HepG2 (cell line): ENCODE results near the gene SSBP4. TPM values are rescaled to one million over a fixed set of nuclear protein-coding genes. Genes with fewer than 3 reads are reported as not detected.

Experiments
- ATAC-seq: fragments of 200-7000 bp; cut with Tn5 transposase; 3 replicates; pipeline ENCODE4 v1.9.1; 2020; ENCODE audit warnings: mild to moderate bottlenecking, moderate library complexity
- BruUV-seq: library from RNA; stranded (reverse); fragments of 400-500 nt; replicated peaks from 2 replicates; lab custom pipeline; 2021; lab: Mats Ljungman, UMichigan
- CTCF ChIA-PET: fragments of 300-600 bp; formaldehyde crosslinking; extraction: SDS; loops from one replicate; lab custom pipeline; 2021; ENCODE audit warnings: low total read pairs, inconsistent platforms, low intra/inter-chr PET ratio; lab: Yijun Ruan, JAX
- POLR2A ChIA-PET: fragments of 350-600 bp; sonication (Branson Sonifier 250); formaldehyde crosslinking; loops from one replicate; lab custom pipeline; 2020; ENCODE audit warnings: antibody characterized with exemption, inconsistent platforms; lab: Yijun Ruan, JAX
- DNase-seq: peaks from one replicate; pipeline ENCODE4 v3.0.0-alpha.2; 2015; ENCODE audit warnings: low spot score
- FAIRE-seq: peaks from 3 replicates; lab custom pipeline; 2011; peaks lifted over from hg19 to GRCh38; lab: Jason Lieb, UNC
- H2AFZ ChIP-seq: one replicate; pipeline ENCODE4 v1.6.1; 2011; ENCODE audit warnings: low read length, inconsistent platforms
- H3K27ac ChIP-seq: fragments of 300-600 bp; 3 replicates; pipeline ENCODE4 v1.8.0; 2011; ENCODE audit warnings: mixed run types, mild to moderate bottlenecking, mixed read lengths, low read length, inconsistent platforms; ENCODE audit not compliant: insufficient read depth; ENCODE audit errors: extremely low read length
- H3K27me3 ChIP-seq, 2 experiments: fragments of 200-600 bp in 1 of 2; 2 replicates in 1 of 2; 3 replicates in 1 of 2; pipeline versions ENCODE4 v1.6.0 to v1.8.0; 2011; ENCODE audit warnings: low read length in 2 of 2, mild to moderate bottlenecking in 2 of 2, moderate library complexity in 2 of 2, inconsistent platforms in 1 of 2; ENCODE audit not compliant: insufficient read depth in 2 of 2, control insufficient read depth in 1 of 2
- H3K36me3 ChIP-seq, 2 experiments: fragments of 200-600 bp in 1 of 2; replicated peaks in 1 of 2; 2 replicates in 1 of 2; 3 replicates in 1 of 2; pipeline versions ENCODE4 v1.5.1 to v1.8.0; 2011; ENCODE audit warnings: low read length in 2 of 2, inconsistent platforms in 1 of 2; ENCODE audit not compliant: insufficient read depth in 2 of 2, control insufficient read depth in 1 of 2
- H3K4me1 ChIP-seq: 2 replicates; pipeline ENCODE4 v1.5.1; 2012; ENCODE audit warnings: low read length, inconsistent platforms; ENCODE audit not compliant: insufficient read depth
- H3K4me2 ChIP-seq: 2 replicates; pipeline ENCODE4 v1.6.0; 2011; ENCODE audit warnings: low read depth, low read length, inconsistent platforms
- H3K4me3 ChIP-seq, 3 experiments: fragments of 200-600 bp in 1 of 3; sonication (generic), shearing (Covaris generic) in 1 of 3; replicated peaks in 1 of 3; 2 replicates each; pipeline ENCODE4 v1.5.1; 2011 to 2016; ENCODE audit warnings: low read length in 3 of 3, inconsistent platforms in 2 of 3, low read depth in 2 of 3, mild to moderate bottlenecking in 2 of 3, control low read depth in 1 of 3, mixed read lengths in 1 of 3; ENCODE audit not compliant: insufficient read depth in 1 of 3
- H3K79me2 ChIP-seq: one replicate; pipeline ENCODE4 v1.6.1; 2011; ENCODE audit warnings: low read length, inconsistent platforms; ENCODE audit not compliant: insufficient read depth
- H3K9ac ChIP-seq: 2 replicates; pipeline ENCODE4 v1.6.0; 2011; ENCODE audit warnings: mild to moderate bottlenecking, low read depth, low read length, inconsistent platforms; ENCODE audit not compliant: insufficient read depth
- H3K9me3 ChIP-seq: 2 replicates; pipeline ENCODE4 v1.5.1; 2012; ENCODE audit warnings: mild to moderate bottlenecking, low read length
- H4K20me1 ChIP-seq: 2 replicates; pipeline ENCODE4 v1.6.0; 2011; ENCODE audit warnings: inconsistent platforms, mild to moderate bottlenecking, low read length, moderate library complexity; ENCODE audit not compliant: insufficient read depth
- BRCA1 ChIP-seq: sonication (generic); formaldehyde crosslinking; IDR thresholded peaks from 2 replicates; pipeline ENCODE4 v1.4.0; 2020; ENCODE audit warnings: missing genetic modification reagents
- E2F2 ChIP-seq: sonication (generic); formaldehyde crosslinking; IDR thresholded peaks from 2 replicates; pipeline ENCODE4 v1.4.0; 2020; ENCODE audit warnings: missing genetic modification reagents, borderline replicate concordance
- MXI1 ChIP-seq: IDR thresholded peaks from 3 replicates; pipeline ENCODE4 v1.6.1; 2012; ENCODE audit warnings: low read depth, low read length, inconsistent platforms, borderline replicate concordance
- PTBP1 ChIP-seq: fragments of 200-400 bp; formaldehyde crosslinking; IDR thresholded peaks from 2 replicates; pipeline ENCODE4 v1.6.1; 2018; ENCODE audit warnings: low read length, low read depth; ENCODE audit not compliant: poor library complexity, severe bottlenecking
- SMARCC2 ChIP-seq: fragments of 450-650 bp; IDR thresholded peaks from 2 replicates; pipeline ENCODE4 v1.6.1; 2017; ENCODE audit warnings: antibody characterized with exemption, mild to moderate bottlenecking
- SOX5 ChIP-seq: IDR thresholded peaks from 2 replicates; pipeline ENCODE4 v1.6.1; 2016; ENCODE audit warnings: borderline replicate concordance
- STAG1 ChIP-seq: sonication (generic); formaldehyde crosslinking; IDR thresholded peaks from 2 replicates; pipeline ENCODE4 v1.4.0; 2020; ENCODE audit warnings: missing genetic modification reagents
- ZBTB38 ChIP-seq: sonication (generic); formaldehyde crosslinking; IDR thresholded peaks from 2 replicates; pipeline ENCODE4 v1.5.1; 2020; ENCODE audit warnings: mild to moderate bottlenecking, missing genetic modification reagents
- ZBTB49 ChIP-seq: sonication (generic); formaldehyde crosslinking; IDR thresholded peaks from 2 replicates; pipeline ENCODE4 v1.4.0; 2020; ENCODE audit warnings: missing genetic modification reagents, borderline replicate concordance
- ZNF446 ChIP-seq: sonication (generic); formaldehyde crosslinking; IDR thresholded peaks from 2 replicates; pipeline ENCODE4 v1.5.0; 2020; ENCODE audit warnings: mild to moderate bottlenecking, missing genetic modification reagents
- ZNF563 ChIP-seq: sonication (generic); formaldehyde crosslinking; IDR thresholded peaks from 2 replicates; pipeline ENCODE4 v1.8.0; 2022; ENCODE audit warnings: mild to moderate bottlenecking, moderate library complexity, missing genetic modification reagents
- ZNF629 ChIP-seq: sonication (generic); formaldehyde crosslinking; conservative IDR thresholded peaks from 2 replicates; pipeline ENCODE4 v1.5.0; 2020; ENCODE audit warnings: missing genetic modification reagents
- WGBS: methylation state at CpG from one replicate; pipeline ENCODE4 v1.1.6; 2017; ENCODE audit warnings: low lambda C conversion rate; 5-methylcytosine and 5-hydroxymethylcytosine counted together
- in situ Hi-C: cut with HindIII; loops from 2 replicates; pipeline ENCODE4 v1.10.0; 2017; ENCODE audit warnings: low pct_unique_long_range_greater_than_20kb; ENCODE audit not compliant: extremely low pct_ligation_motif_present
- intact Hi-C: fragments of 100-400 bp; cut with micrococcal nuclease; formaldehyde crosslinking; loops from one replicate; pipeline ENCODE4 v1.10.0; 2022; ENCODE audit not compliant: unreplicated experiment
- polyA plus RNA-seq, 8 experiments: library from polyadenylated mRNA; depleted of rRNA in 3 of 8; stranded (reverse) in 7 of 8; unstranded in 1 of 8; fragments of >200 nt; fragmentation: Illumina TruSeq in 4 of 8; extraction: Trizol in 4 of 8; gene quantifications; 2 replicates each; pipeline versions ENCODE4 v1.2.1 to v1.2.3, GENCODE V29; 2011 to 2016; ENCODE audit warnings: low read depth in 4 of 8, missing spikeins in 1 of 8, mixed read lengths in 1 of 8; ENCODE audit not compliant: insufficient read depth in 1 of 8
- total RNA-seq, 5 experiments: library from RNA; depleted of rRNA; stranded (reverse); fragments of >200 nt; fragmentation: Illumina TruSeq; extraction: Trizol; gene quantifications; 2 replicates each; pipeline ENCODE4 v1.2.3, GENCODE V29; 2016; ENCODE audit warnings: low read depth in 1 of 5
- TF ChIP-seq, protein P1 (sequence below): sonication (generic); formaldehyde crosslinking; IDR thresholded peaks from 2 replicates; pipeline ENCODE4 v1.5.0; 2020; ENCODE audit warnings: mild to moderate bottlenecking, missing genetic modification reagents

SSBP4 gene
- total and polyA plus RNA-seq, 2 of the 13 experiments (the other 11 are each of a cell fraction or from before 2014, with no cell fraction given) = 20.8 to 39.5 TPM

DNA sequence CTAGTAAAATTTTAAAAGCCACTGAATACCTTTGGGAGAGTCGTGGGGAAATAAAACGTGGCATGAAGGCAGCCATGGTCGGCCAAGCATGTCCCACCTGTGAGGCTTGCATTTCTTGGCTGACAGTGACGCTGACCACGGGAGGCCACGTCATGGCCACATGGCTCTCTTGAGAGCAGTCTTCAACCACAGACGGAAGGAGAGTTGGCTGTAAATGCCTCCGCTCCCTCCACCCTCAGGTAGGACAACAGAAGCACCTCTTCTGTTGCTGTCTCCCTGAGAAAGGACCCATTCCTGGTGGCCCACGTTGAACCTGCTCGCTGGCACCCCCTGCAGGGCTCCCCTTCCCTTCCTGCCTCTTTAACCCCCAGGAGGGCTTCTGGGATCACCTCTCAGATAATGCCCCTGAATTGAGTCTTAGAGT lies 11.1 kb upstream of the SSBP4 start (continued):
- TF ChIP-seq ZNF563 (0 out of 2 replicates have a peak, but pooled peaks have one; percentile 23), MXI1 (0 out of 3 replicates have a peak, but pooled peaks have one; percentile 17), PTBP1 (no peak), STAG1 (CRISPR knock-in tag) (peak; percentile 66), BRCA1 (CRISPR knock-in tag) (no peak), ZNF446 (no peak), E2F2 (CRISPR knock-in tag) (no peak), SOX5 (CRISPR knock-in tag) (no peak), ZBTB38 (CRISPR knock-in tag) (0 out of 2 replicates have a peak, but pooled peaks have one; percentile 33), SMARCC2 (no peak)

DNA sequence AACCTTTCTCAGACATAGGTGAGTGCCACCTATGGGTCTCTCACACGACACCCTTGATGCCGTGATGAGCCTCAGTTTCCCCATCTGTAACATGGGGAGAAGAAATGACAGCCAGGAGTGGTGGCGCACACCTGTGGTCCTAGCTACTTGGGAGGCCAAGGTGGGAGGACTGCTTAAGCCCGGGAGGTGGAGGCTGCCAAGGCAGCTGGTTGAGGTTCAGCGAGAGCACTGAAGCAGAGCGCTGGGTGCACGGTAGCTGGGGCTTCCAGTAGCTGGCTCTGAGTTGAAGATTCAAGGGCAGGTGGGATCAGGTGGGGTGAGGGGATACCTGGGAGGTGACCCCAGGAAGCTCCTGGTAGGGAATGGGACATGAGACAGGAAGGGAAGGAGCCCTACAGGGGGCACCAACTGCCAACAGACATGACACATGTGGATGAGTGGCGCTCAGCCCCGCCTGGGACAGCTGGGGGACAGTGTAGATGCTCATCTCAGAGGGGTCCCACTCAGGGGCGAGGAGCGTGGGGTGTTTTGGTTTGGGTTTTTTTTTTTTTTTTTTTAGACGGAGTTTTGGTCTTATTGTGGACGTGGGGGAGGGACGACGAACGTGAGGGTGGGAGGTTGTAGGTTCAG lies 6.5 kb upstream of the SSBP4 start:
- in situ Hi-C loops = loop anchor here (10.0 kb wide), 2 partner anchors 138 to 208 kb away; partner anchors contain the start of genes IQCN and RAB3A
- POLR2A ChIA-PET = interaction anchor here (2.9 kb wide), 1 partner anchor 27 kb away, joined by 12 read pairs; the partner anchor contains the start of gene GDF15
- no peak for FAIRE-seq

More for the DNA sequence above, 6.5 kb upstream of the SSBP4 start:
- no peaks in the 10 kb centered on the region for H3K9me3 ChIP-seq
- no TSS peak for BruUV-seq
- H4K20me1 ChIP-seq = no peaks in the 10 kb centered on the region
- H3K9ac ChIP-seq = no peak overlapping the region
- H3K79me2 ChIP-seq = no peaks in the 10 kb centered on the region
- H3K27ac ChIP-seq = no peak overlapping the region
- 62% methylated on average over 16 of the region's 16 CpGs for WGBS
- TF ChIP-seq, protein P1, sequence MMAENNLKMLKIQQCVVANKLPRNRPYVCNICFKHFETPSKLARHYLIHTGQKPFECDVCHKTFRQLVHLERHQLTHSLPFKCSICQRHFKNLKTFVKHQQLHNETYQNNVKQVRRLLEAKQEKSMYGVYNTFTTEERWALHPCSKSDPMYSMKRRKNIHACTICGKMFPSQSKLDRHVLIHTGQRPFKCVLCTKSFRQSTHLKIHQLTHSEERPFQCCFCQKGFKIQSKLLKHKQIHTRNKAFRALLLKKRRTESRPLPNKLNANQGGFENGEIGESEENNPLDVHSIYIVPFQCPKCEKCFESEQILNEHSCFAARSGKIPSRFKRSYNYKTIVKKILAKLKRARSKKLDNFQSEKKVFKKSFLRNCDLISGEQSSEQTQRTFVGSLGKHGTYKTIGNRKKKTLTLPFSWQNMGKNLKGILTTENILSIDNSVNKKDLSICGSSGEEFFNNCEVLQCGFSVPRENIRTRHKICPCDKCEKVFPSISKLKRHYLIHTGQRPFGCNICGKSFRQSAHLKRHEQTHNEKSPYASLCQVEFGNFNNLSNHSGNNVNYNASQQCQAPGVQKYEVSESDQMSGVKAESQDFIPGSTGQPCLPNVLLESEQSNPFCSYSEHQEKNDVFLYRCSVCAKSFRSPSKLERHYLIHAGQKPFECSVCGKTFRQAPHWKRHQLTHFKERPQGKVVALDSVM (CRISPR knock-in tag) = peak; percentile 33; the same call in 1 of the 2 replicates
- no peak for TF ChIP-seq ZBTB49 (CRISPR knock-in tag)
- TF ChIP-seq ZNF629 = 0 out of 2 replicates have a peak, but pooled peaks have one; percentile 11
- ATAC-seq (no peak), DNase-seq (no peak)
- H3K4me1 ChIP-seq = peaks cover 63% of the 10 kb centered on the region
- no peak overlapping the region for H3K4me3 ChIP-seq
- no peaks in the 10 kb centered on the region for H3K36me3 ChIP-seq
- intact Hi-C loops = loop anchor here (5.0 kb wide), 3 partner anchors 75 to 205 kb away; no protein-coding TSS in a partner anchor
- CTCF ChIA-PET = no interaction called here
- no peak overlapping the region for H3K4me2 ChIP-seq
- H2AFZ ChIP-seq = no peak overlapping the region
- H3K27me3 ChIP-seq = no peaks in the 10 kb centered on the region
